ENCODE data around the gene ADGRD1.

DNA sequence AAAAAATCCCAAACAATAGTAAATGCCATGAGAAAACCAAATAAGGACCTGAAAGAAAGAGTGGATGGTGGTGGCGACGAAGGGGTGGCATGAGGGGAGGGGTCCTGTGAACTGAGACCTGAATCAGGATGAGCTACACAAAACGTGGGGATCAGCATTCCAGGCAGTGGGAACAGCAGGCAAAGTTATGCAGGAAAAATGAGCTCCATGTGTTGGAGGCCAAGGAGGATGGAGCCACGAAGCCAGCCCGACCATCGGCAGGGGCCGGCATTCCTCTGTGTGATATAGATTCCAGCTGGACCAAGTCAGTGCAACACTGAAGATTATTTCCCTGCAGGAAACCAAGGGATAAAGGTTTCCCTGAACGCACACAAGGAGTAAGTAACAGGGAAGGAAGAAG lies 7.1 kb downstream of the ADGRD1 start:
- TF ChIP-seq CTCF (IDR thresholded peaks at IDR 0.05) (no peak), POLR2AphosphoS5 (IDR thresholded peaks at IDR 0.05; ENCODE audit: low read depth, low read length) (no peak), EZH2phosphoT487 (IDR thresholded peaks at IDR 0.05; ENCODE audit: borderline replicate concordance, low read depth) (no peak), YY1 (IDR thresholded peaks at IDR 0.05; ENCODE audit: low read depth) (no peak), GABPA (IDR thresholded peaks at IDR 0.05; ENCODE audit: low read depth) (no peak), MEF2A (IDR thresholded peaks at IDR 0.05; ENCODE audit: borderline replicate concordance, low read depth) (no peak), RAD21 (IDR thresholded peaks at IDR 0.05; ENCODE audit: low read length) (no peak)
- TF ChIP-seq, protein P1, sequence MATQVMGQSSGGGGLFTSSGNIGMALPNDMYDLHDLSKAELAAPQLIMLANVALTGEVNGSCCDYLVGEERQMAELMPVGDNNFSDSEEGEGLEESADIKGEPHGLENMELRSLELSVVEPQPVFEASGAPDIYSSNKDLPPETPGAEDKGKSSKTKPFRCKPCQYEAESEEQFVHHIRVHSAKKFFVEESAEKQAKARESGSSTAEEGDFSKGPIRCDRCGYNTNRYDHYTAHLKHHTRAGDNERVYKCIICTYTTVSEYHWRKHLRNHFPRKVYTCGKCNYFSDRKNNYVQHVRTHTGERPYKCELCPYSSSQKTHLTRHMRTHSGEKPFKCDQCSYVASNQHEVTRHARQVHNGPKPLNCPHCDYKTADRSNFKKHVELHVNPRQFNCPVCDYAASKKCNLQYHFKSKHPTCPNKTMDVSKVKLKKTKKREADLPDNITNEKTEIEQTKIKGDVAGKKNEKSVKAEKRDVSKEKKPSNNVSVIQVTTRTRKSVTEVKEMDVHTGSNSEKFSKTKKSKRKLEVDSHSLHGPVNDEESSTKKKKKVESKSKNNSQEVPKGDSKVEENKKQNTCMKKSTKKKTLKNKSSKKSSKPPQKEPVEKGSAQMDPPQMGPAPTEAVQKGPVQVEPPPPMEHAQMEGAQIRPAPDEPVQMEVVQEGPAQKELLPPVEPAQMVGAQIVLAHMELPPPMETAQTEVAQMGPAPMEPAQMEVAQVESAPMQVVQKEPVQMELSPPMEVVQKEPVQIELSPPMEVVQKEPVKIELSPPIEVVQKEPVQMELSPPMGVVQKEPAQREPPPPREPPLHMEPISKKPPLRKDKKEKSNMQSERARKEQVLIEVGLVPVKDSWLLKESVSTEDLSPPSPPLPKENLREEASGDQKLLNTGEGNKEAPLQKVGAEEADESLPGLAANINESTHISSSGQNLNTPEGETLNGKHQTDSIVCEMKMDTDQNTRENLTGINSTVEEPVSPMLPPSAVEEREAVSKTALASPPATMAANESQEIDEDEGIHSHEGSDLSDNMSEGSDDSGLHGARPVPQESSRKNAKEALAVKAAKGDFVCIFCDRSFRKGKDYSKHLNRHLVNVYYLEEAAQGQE (IDR thresholded peaks at IDR 0.05; ENCODE audit: low read depth, low read length): no peak

Data from SK-N-SH (cell line).